ENCODE data around the gene ADGRE1.
A peak's percentile ranks its signal among the peaks of the same experiment; 100 is the strongest.

ADGRE1 gene

GRCh38 chr19:6886277-6886897 lies 992 bp upstream of the ADGRE1 start:
- DNase-seq: no peak

GRCh38 chr19:6888967-6889366 lies 1.6 kb downstream of the ADGRE1 start:
- no peak for DNase-seq

- no peak for DNase-seq
Observed at GRCh38 chr19:6890401-6890913, 3.1 kb downstream of the ADGRE1 start.

- no peak for DNase-seq
Observed at GRCh38 chr19:6890938-6891337, 3.6 kb downstream of the ADGRE1 start.

DNA sequence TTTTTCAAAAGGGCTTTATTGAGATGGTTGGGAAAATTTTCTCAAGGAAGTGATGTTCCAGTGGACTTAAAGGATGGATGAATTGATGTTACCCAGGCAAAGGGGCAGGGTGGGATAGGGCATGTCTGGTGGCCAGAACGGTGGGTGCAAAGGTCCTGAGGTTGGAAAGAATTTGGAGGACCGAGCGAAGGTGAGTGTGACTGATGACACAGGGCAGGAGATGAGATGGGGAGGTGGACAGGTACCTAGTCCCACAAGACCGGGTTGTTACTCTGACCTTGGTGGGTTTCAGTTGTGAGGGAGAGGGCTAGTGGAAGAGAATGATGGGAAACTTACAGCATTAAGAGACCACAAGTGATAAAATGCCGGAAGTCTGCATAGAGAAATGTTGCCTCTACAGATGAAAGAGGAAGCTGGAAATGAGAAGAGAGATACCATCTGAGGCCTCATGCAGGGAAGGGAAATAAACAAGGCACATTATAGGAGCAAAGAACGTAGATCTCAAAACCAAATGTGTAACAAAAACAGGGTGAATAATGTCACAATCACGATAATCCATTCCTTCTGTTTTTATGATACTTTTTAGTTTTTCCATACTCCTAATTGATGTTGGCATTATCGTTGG lies 4.5 kb downstream of the ADGRE1 start:
- DNase-seq: no peak

- DNase-seq: no peak
Observed at GRCh38 chr19:6894313-6894712, 6.9 kb downstream of the ADGRE1 start.

GRCh38 chr19:6903446-6903845 lies 16.1 kb downstream of the ADGRE1 start:
- DNase-seq: no peak

- DNase-seq: no peak
Observed at GRCh38 chr19:6906559-6907060, 19.2 kb downstream of the ADGRE1 start.

GRCh38 chr19:6911523-6911922 lies 24.1 kb downstream of the ADGRE1 start:
- DNase-seq: no peak

DNA sequence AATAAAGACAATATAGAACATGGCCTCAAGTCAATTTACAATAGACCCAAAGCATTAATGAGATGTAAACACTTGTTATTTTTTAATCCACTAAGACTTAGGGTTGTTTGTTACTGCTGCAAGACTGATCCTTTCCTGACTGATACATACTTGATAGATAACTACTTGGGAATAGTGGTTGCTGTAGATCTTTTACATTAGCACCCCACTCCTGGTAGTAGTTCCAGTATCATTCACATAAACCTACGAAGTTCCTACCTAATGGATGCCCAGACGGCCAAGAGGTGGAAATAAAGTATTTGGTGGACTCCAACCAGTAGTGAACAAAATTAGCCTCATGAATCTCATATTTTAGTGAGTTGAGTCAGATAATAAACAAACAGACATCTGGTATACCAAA lies 26.9 kb downstream of the ADGRE1 start:
- no peak for DNase-seq

DNA sequence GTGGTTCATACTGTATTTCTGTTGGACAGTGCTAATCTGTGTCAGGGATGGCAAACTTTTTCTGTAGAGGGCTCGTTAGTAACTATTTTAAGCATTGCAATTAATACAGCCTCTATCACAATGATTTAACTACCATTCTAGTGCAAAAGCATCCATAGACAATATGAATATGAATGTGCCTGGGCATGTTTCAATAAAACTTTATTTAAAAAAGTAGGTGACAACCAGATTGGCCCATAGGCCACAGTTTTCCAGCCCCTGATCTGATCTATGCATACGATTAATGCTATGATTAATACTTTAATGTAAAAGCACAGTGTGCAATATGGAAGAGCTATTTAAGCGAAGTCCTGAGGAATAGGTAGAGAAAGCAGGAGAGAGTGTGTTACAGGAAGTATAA lies 29.6 kb downstream of the ADGRE1 start:
- DNase-seq: no peak

GRCh38 chr19:6925386-6925785 lies 38.0 kb downstream of the ADGRE1 start:
- DNase-seq: no peak

DNA sequence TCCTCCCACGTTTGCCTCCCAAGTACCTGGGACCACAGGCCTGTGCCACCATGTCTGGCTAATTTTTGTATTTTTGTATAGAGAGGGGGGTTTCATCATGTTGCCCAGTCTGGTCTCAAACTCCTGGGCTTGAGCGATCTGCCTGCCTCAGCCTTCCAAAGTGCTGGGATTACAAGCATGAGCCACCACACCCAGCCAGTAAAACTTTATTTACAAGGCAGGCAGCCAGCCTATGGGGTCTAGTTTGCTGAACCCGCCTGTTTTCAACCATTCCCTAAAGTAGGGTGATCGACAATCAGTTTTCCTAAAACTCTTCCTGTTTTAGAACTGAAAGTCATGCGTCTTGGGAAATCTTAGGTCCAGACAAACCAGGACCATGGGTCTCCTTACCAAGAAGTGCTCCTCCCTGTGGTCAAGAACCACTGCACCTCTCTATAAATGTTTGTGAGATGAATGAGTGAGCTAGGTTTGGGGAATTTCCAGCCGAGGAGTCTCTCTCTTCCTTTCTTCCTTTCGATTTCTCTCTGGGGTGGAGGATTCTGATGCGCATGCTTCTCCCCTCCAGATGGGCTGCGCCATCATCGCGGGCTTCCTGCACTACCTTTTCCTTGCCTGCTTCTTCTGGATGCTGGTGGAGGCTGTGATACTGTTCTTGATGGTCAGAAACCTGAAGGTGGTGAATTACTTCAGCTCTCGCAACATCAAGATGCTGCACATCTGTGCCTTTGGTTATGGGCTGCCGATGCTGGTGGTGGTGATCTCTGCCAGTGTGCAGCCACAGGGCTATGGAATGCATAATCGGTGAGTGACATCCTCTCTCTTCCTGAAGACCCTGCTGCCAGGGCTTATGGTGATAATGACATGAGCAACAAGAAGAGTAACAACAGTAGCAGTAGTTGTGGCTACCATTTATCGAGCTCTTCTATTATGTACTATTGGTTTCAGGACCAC lies 38.7 kb downstream of the ADGRE1 start:
- no peak for DNase-seq

DNA sequence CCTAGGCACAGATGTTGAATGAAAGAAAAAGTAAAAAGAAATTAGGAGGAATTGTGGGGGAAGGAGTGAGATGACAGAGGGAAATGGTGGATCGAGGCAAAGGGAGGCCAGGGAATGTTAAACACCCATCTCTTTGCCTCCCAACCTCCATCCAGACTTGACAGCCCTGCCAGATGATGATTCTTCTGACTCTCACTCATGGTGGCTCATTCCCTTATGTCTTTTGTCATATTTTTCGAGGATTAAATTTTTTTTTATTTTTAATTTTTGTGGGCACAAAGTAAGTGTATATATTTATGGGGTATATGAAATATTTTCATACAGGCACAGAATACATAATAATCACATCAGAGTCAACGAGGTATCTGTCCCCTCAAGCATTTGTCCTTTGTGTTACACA lies 42.8 kb downstream of the ADGRE1 start:
- no peak for DNase-seq

DNA sequence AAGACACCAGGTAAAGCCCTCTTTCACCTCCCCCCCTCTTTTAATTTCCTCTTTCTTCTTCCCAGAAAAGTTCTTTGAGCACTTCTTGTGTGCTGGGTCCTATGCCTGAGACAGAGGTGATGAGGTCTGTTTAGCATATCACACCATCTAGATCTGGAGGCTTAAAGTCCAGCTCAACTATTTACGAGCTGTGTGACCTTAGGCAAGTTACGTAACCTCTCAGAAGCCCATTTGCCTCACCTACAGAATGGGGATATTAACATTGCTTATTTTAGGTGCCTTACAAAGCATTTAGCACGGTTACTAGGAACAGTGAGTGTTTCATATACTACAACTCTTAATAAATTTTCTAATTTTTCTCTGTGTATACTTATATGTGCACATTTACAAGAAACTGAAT lies 47.7 kb downstream of the ADGRE1 start:
- DNase-seq: no peak

DNA sequence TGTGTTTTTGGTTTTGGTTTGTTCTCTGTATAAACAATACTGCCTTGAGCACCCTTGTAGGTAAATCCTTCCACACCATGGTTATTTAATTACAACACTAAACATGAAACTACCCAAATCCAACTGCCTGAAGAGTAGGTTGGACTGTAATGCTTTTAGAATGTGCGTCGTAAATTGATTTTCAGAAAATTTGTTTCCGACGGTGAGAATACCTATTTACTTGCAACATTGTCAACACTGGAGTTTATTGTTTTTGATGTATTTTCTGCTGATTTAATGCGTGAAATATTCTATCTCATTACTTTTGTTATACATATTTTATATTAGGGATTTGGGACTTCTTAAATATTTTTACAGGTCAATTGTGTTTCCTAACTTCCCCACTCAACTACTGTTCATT lies 48.2 kb downstream of the ADGRE1 start:
- DNase-seq: no peak

- no peak for DNase-seq
Observed at GRCh38 chr19:6945733-6946132, 58.4 kb downstream of the ADGRE1 start.

DNA sequence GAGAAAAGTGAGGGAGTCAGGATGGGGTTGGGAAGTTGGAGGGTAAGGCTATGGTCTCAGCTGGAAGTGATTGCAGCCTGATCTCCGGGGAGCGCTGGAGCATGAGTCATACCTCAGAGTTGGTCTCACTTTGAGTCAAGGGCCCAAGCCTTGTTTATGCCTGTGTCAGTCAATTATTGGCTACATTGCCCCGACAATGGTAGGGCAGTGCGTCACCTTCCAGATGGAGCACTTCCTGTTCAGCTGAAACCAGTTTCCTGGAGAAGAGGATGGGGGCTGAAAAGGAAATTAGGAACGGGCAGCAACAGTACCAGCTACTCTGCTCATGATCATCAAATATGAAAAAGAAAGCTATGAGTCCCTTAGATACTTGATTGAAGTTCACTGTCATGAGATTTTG lies 60.4 kb downstream of the ADGRE1 start:
- peak; percentile 40 for DNase-seq

DNA sequence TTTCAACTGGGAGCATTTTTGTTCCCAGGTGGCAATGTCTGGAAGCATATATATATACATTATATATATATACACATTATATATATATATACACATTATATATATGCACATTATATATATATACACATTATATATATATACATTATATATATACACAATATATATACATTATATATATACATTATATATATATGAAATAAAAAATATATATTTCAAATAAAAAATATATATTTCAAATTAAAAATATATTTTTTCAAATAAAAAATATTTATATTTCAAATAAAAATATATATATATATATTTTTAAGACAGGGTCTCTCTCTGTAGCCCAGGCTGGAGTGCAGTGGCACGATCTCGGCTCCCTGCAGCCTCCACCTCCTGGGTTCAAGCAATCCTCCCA lies 61.5 kb downstream of the ADGRE1 start:
- no peak for DNase-seq

DNA sequence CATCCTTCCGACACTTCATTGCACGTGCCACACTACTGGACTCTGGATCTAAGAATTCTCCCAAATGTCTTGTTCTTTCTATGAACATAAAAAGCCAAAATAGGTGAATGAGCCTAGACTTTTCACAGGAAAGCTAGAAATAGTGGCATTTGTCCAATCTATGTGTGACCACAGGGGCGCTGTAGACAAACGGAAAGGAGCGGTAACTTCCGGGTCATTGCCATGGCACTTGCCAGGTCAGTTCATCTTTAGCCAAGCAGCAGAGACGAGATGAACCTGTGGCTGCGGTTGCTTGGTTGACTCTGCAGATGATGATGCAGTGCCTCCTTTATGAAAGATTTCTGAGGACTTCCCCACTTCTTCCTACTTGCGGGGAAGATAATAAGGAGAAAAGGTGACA lies 65.6 kb downstream of the ADGRE1 start:
- DNase-seq: no peak

DNA sequence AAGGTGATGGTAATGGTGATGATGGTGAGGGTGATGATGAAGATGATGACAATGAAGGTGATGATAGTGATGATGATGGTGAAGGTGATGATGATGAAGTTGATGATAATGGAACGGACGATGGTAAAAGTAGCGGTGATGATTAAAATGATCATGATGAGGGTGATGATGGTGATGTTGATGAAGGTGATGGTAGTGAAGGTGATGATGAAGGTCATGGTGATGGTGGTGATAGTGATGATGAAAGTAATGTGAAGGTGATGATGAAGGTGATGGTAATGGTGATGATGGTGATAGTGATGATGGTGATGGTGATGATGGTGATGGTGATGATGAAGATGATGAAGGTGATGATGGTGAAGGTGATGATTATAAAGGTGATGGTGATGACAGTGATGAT lies 67.7 kb downstream of the ADGRE1 start:
- no peak for DNase-seq

DNA sequence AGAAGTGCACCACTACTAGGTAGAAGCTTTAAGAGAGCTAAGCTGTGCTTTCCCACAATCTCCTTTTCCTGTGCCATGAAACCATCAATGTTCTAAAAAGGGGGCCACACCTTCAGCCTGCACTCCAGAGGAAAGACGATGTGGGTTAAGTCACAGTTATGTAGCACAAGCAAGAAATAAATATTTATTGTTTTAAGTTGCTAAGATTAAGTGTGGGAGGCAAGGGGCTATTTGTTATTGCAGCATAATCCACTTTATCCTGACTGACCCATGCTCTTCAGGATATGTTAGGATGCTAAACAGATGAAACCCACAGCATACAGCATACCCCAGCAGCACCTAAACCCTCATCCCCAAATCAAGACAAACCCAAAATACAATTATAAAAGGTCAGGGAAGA lies 69.2 kb downstream of the ADGRE1 start:
- DNase-seq: no peak

DNA sequence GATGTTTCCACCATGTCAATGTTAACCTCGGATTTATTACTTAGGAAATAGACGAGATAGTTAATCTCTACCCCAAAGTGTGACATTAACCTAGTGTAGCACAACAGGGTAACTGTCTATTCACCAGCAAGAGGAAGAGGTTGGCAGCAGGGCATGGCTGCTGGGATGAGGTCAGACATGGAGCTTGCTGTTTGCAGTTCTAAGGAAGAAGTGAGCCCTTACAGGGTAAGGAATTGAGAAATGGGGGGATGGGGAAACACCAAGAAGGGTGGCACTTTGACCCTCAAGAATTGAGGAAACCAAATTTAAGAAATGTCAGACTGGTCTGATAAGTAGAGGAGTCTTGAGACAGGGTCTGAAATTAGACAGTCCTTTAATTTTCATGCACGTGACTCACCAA lies 71.4 kb downstream of the ADGRE1 start:
- DNase-seq: no peak
